ENCODE measurements around the gene GRK1. TPM values are rescaled to one million over a fixed set of nuclear protein-coding genes. Genes with fewer than 3 reads are reported as not detected.

GRK1 gene
- total and polyA plus RNA-seq, 11 donors = 0.08 to 1.3 (median 0.16) TPM; not detected in 3

- peak in 2 of 5 donors; percentile 6 to 20 for DNase-seq
- H3K36me3 ChIP-seq = no peaks in the 10 kb centered on the region
- H3K27ac ChIP-seq = no peak overlapping the region
- intact Hi-C loops (cut with DNase I) = no loop called here
- no peak for TF ChIP-seq POLR2A (IDR thresholded peaks at IDR 0.05)
- TF ChIP-seq CTCF (IDR thresholded peaks at IDR 0.05) = no peak
- H3K27me3 ChIP-seq = no peaks in the 10 kb centered on the region
- ATAC-seq = no peak
- peaks cover 0 to 23% (median 9%) of the 10 kb centered on the region in 12 donors for H3K9me3 ChIP-seq
- no peaks in the 10 kb centered on the region for H3K4me1 ChIP-seq
- H3K4me3 ChIP-seq = no peak overlapping the region
- 81 to 86% (median 84%) methylated on average over 15 of the region's 15 CpGs for WGBS, 4 donors
Measured at GRCh38 chr13:113663934-113664333, 3.1 kb upstream of the GRK1 start.

GRCh38 chr13:113664751-113665596 lies 2.0 kb upstream of the GRK1 start:
- Histone ChIP-seq H3K27me3 (no peaks in the 10 kb centered on the region), H3K4me3 (no peak overlapping the region), H3K4me1 (no peaks in the 10 kb centered on the region), H3K36me3 (no peaks in the 10 kb centered on the region), H3K9me3 (peaks cover 0 to 23% (median 9%) of the 10 kb centered on the region in 12 donors), H3K27ac (no peak overlapping the region)
- TF ChIP-seq POLR2A (IDR thresholded peaks at IDR 0.05) = no peak
- TF ChIP-seq CTCF (IDR thresholded peaks at IDR 0.05) = no peak
- WGBS, 4 donors = 57 to 70% (median 61%) methylated on average over 21 of the region's 21 CpGs
- DNase-seq (peak in 3 of 5 donors; percentile 1 to 11 (median 9)), ATAC-seq (no peak)
- intact Hi-C loops (cut with DNase I) = no loop called here

GRCh38 chr13:113665597-113666328 lies 1.3 kb upstream of the GRK1 start:
- WGBS, 4 donors = 87 to 94% (median 92%) methylated on average over 3 of the region's 3 CpGs; no CpG with 5 or more reads in 1 of the 4 donors
- DNase-seq = peak in 3 of 5 donors; percentile 3 to 19 (median 14)
- Histone ChIP-seq H3K4me1 (no peaks in the 10 kb centered on the region), H3K27me3 (no peaks in the 10 kb centered on the region), H3K27ac (no peak overlapping the region), H3K4me3 (no peak overlapping the region), H3K9me3 (peaks cover 0 to 18% (median 9%) of the 10 kb centered on the region in 12 donors), H3K36me3 (no peaks in the 10 kb centered on the region)
- intact Hi-C loops (cut with DNase I) = no loop called here
- ATAC-seq = no peak
- TF ChIP-seq POLR2A (IDR thresholded peaks at IDR 0.05) (no peak), CTCF (IDR thresholded peaks at IDR 0.05) (no peak)

- TF ChIP-seq CTCF (IDR thresholded peaks at IDR 0.05) (no peak), POLR2A (IDR thresholded peaks at IDR 0.05) (no peak)
- WGBS, 4 donors = 83 to 93% (median 89%) methylated on average over 2 of the region's 2 CpGs
- H3K27ac ChIP-seq = no peak overlapping the region
- ATAC-seq (no peak), DNase-seq (peak in 1 of 5 donors; percentile 9)
- no peaks in the 10 kb centered on the region for H3K27me3 ChIP-seq
- peaks cover 0 to 13% (median 6%) of the 10 kb centered on the region in 12 donors for H3K9me3 ChIP-seq
- no peaks in the 10 kb centered on the region for H3K4me1 ChIP-seq
- intact Hi-C loops (cut with DNase I) = no loop called here
- no peaks in the 10 kb centered on the region for H3K36me3 ChIP-seq
- H3K4me3 ChIP-seq = no peak overlapping the region
Measured at GRCh38 chr13:113666329-113666670, 719 bp upstream of the GRK1 start.

Data from heart left ventricle (tissue), 16 donors.